ENCODE measurements around the gene MRPL36. TPM values are rescaled to one million over a fixed set of nuclear protein-coding genes. Genes with fewer than 3 reads are reported as not detected.

The MRPL36 gene
- total RNA-seq, 2 experiments from 2014 or later: 47.1 to 51.2 TPM

DNA sequence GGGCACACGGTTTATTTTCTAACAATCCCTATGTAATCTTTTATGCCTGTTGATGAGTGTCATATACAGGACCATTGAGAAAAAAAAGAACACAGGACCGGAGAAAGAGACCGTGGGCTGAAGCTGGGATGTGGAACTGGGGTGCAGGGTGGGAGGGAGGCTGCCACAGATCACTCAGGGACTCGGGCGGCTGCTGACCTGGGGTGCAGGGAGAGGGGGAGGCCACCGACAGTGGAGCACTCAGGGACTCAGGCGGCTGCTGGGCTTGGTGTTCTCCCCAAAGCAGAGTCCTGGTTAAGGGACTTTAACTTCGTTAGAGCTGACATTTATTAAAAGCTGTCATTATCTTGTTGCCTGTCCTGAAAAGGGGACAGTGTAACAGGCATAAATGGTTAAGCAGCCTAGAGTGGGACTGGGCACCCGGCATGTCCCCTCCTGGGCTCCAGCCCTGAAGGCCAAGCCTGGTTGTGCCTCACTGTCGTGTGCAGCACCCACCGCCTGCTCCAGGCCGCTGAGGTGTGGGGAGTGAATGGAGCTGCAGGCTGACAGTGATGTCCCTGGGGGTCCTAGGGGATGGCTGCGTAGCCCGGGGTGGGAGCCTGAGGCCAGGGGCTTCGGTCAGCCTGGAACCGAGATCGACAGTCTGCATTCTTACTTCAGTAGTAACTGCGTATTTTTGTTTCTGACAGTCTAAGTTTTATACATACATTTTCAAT is 15.6 kb upstream of the MRPL36 start:
- H3K4me1 Mint-ChIP-seq: peaks cover 2% of the 10 kb centered on the region
- no peak for ATAC-seq (ENCODE audit: low read depth)
- peaks cover 17% of the 10 kb centered on the region for H3K36me3 Mint-ChIP-seq
- no peaks in the 10 kb centered on the region for H3K9me3 Mint-ChIP-seq
- no peak for DNase-seq
- no peak overlapping the region for H3K4me3 Mint-ChIP-seq
- H3K27me3 Mint-ChIP-seq: no peaks in the 10 kb centered on the region
- POLR2A ChIA-PET: no interaction called here
- H3K27ac Mint-ChIP-seq: no peak overlapping the region

DNA sequence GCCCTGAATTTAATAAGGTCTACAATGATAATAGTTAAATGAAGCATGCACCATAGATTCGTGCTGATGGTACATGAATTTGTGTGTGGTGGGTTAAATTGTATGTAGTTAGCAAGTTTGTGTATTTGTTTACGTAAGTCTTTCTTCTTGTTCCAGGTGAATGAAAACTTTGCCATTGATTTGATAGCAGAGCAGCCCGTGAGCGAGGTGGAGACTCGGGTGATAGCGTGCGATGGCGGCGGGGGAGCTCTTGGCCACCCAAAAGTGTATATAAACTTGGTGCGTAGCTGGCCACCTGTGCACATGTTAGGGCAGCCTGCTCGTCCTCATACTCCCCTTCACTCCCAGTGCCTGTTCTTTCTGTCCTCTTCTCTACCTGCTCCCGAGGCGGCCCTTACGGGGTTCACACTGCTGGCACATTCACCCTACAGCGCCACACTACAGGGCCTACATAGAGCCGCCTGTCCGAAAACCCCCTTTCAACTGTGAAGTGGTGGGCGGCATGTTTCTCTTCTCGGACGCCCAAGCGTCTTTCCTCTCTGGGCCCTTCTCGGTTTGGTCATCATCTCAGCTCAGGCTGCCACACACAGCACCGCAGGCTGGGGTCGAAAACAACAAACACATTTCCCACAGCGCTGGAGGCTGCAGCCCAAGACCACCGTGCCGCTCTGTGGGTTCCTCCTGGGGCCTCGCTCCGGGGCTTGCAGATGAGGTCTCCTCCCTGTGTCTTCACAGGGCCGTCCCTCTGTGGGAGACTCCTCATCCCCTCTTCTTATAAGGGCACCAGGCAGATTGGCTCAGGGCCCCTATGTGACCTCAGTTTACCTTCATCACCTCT is 14.8 kb upstream of the MRPL36 start:
- H3K9me3 Mint-ChIP-seq: no peaks in the 10 kb centered on the region
- no peaks in the 10 kb centered on the region for H3K27me3 Mint-ChIP-seq
- peaks cover 2% of the 10 kb centered on the region for H3K4me1 Mint-ChIP-seq
- H3K36me3 Mint-ChIP-seq: peaks cover 17% of the 10 kb centered on the region
- no peak overlapping the region for H3K27ac Mint-ChIP-seq
- ATAC-seq (ENCODE audit: low read depth) (no peak), DNase-seq (no peak)
- no peak overlapping the region for H3K4me3 Mint-ChIP-seq
- POLR2A ChIA-PET: no interaction called here

- Mint-ChIP-seq H3K9me3 (no peaks in the 10 kb centered on the region), H3K4me3 (no peak overlapping the region), H3K27me3 (no peaks in the 10 kb centered on the region), H3K4me1 (peaks cover 9% of the 10 kb centered on the region), H3K36me3 (peaks cover 14% of the 10 kb centered on the region), H3K27ac (no peak overlapping the region)
- POLR2A ChIA-PET: no interaction called here
- ATAC-seq (ENCODE audit: low read depth): no peak
- DNase-seq: no peak
Observed at GRCh38 chr5:1810581-1811101, 11.0 kb upstream of the MRPL36 start.

- ATAC-seq (ENCODE audit: low read depth) (no peak), DNase-seq (no peak)
- H3K27me3 Mint-ChIP-seq: no peaks in the 10 kb centered on the region
- no peak overlapping the region for H3K27ac Mint-ChIP-seq
- peaks cover 9% of the 10 kb centered on the region for H3K4me1 Mint-ChIP-seq
- H3K4me3 Mint-ChIP-seq: no peak overlapping the region
- H3K9me3 Mint-ChIP-seq: no peaks in the 10 kb centered on the region
- H3K36me3 Mint-ChIP-seq: peaks cover 8% of the 10 kb centered on the region
- POLR2A ChIA-PET: no interaction called here
Observed at GRCh38 chr5:1809416-1810035, 9.9 kb upstream of the MRPL36 start.

DNA sequence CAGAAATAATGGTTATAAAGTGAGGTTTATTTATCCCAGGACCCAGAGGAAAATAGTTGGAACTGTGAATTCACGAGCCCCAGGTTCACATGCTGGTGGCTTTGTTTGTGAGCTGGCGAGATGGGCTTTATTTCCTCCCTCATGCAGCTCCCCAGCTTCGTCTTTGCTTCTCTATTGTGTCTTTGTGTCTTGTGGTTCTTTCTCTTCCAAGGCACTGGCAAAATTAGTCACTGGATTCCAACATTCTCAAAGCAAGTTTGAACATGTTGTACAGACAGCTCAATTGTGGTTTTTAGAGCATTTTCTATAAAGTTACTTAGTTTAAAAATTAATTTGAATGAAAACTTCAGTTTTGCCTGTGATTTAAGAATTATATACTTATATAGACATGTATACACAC is 8.8 kb upstream of the MRPL36 start:
- Mint-ChIP-seq H3K4me3 (no peak overlapping the region), H3K36me3 (peaks cover 15% of the 10 kb centered on the region), H3K27ac (no peak overlapping the region), H3K9me3 (no peaks in the 10 kb centered on the region), H3K4me1 (peaks cover 16% of the 10 kb centered on the region), H3K27me3 (no peaks in the 10 kb centered on the region)
- POLR2A ChIA-PET: no interaction called here
- DNase-seq (no peak), ATAC-seq (ENCODE audit: low read depth) (no peak)

DNA sequence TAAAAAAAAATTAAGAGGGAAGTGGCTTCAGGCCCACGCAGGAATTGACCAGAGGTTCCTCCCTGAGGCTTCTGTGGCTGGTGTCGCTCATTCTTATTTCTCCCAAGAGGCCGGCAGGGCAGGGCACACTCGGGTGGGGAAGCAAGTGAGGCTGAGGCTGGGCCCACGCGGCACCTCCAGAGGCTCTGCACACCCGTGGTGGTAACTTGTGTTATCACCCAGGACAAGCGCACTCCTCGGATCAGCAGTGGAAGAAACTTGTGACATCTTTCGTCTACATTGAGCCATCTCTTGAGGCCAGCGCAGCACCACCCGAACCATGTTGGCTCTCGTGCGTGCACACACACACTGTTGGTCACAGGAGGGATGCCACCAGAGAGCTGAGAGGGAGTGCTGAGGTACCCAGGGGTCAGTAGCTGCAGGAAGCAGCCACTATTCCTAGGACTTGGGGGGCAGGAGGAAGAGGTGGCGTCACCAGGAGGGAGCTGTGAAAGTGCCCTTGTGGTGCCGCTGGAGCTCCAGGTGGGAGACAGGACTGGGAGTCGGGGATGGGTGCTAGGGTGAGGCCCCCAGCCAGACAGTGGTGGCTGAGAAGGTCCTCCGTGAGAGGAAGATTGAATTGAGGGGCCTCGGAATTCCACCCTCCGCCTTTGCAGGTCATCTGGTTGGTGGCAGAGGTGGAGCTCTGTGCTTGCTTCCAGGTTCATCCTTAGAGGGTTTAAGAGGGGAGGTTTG is 8.0 kb upstream of the MRPL36 start:
- DNase-seq: no peak
- H3K27me3 Mint-ChIP-seq: no peaks in the 10 kb centered on the region
- ATAC-seq (ENCODE audit: low read depth): no peak
- peaks cover 24% of the 10 kb centered on the region for H3K4me1 Mint-ChIP-seq
- POLR2A ChIA-PET: no interaction called here
- H3K36me3 Mint-ChIP-seq: peaks cover 22% of the 10 kb centered on the region
- no peak overlapping the region for H3K27ac Mint-ChIP-seq
- H3K9me3 Mint-ChIP-seq: no peaks in the 10 kb centered on the region
- no peak overlapping the region for H3K4me3 Mint-ChIP-seq

GRCh38 chr5:1806974-1807373 is 7.3 kb upstream of the MRPL36 start:
- H3K27me3 Mint-ChIP-seq: no peaks in the 10 kb centered on the region
- no peak for ATAC-seq (ENCODE audit: low read depth)
- H3K36me3 Mint-ChIP-seq: peaks cover 23% of the 10 kb centered on the region
- no peak overlapping the region for H3K27ac Mint-ChIP-seq
- H3K4me1 Mint-ChIP-seq: peaks cover 28% of the 10 kb centered on the region
- POLR2A ChIA-PET: no interaction called here
- no peak for DNase-seq
- H3K4me3 Mint-ChIP-seq: no peak overlapping the region
- no peaks in the 10 kb centered on the region for H3K9me3 Mint-ChIP-seq

DNA sequence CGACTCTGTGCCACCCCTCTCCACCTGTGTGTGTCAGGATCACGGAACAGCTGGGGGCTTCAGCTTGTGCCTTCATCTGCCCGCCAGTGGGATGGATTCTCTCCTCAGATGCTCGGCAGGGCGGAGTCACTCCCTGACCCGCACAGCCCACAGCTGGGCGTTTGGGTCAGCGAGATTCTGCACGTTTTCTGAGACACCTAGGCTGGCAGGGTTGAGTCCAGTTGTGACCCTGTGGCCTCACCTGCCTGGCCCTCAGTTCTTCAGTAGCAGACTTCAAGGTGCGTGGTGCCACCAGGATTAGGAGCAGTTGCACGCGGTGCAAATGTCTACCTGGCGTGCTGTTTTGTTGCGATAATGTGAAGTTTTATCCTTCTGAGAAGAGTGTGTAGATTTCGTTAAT is 6.6 kb upstream of the MRPL36 start:
- Mint-ChIP-seq H3K36me3 (peaks cover 22% of the 10 kb centered on the region), H3K27me3 (no peaks in the 10 kb centered on the region), H3K27ac (no peak overlapping the region), H3K4me3 (no peak overlapping the region), H3K9me3 (no peaks in the 10 kb centered on the region), H3K4me1 (peaks cover 28% of the 10 kb centered on the region)
- ATAC-seq (ENCODE audit: low read depth) (no peak), DNase-seq (no peak)
- POLR2A ChIA-PET: no interaction called here

- no peak for ATAC-seq (ENCODE audit: low read depth)
- Mint-ChIP-seq H3K36me3 (peaks cover 22% of the 10 kb centered on the region), H3K27ac (no peak overlapping the region), H3K9me3 (no peaks in the 10 kb centered on the region), H3K4me1 (peaks cover 30% of the 10 kb centered on the region), H3K27me3 (no peaks in the 10 kb centered on the region), H3K4me3 (no peak overlapping the region)
- DNase-seq: no peak
- POLR2A ChIA-PET: no interaction called here
Observed at GRCh38 chr5:1805736-1806135, 6.1 kb upstream of the MRPL36 start.

- DNase-seq (no peak), ATAC-seq (ENCODE audit: low read depth) (no peak)
- Mint-ChIP-seq H3K9me3 (no peaks in the 10 kb centered on the region), H3K27ac (no peak overlapping the region), H3K27me3 (no peaks in the 10 kb centered on the region), H3K4me1 (peaks cover 34% of the 10 kb centered on the region), H3K36me3 (peaks cover 22% of the 10 kb centered on the region), H3K4me3 (no peak overlapping the region)
- POLR2A ChIA-PET: no interaction called here
Observed at GRCh38 chr5:1805326-1805725, 5.7 kb upstream of the MRPL36 start.

DNA sequence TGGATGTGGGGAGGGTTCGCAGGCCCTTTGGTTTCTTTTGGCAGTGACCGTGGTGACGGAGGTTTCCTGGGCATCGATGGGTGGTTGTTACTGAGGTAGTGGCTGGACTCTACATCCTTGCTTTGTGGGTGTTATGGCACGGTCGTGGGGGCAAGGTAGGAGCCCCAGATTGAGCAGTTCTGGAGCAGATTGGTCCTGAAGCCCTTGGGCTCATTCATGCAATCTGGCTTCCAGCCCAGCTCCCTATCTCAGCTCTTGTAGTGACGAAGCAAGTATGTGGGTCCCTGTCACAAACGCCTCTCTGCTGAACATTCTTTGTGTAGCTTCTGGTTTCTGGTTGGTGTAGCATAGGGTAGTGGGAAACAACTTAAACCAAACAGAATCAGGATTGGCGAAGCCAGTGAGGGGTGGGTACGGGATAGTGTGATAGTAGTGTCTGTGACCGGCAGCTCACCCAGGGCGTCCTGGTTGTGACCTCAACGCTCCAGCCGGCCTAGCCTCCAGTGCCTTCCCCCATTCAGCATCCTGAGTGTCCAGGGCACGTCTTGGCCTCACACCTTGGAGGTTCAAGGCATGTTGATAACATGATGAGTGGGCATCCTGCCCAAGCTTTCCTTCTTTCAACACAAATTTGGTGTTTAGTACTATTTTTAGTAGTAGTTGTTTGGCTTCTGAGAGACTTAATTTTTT is 4.5 kb upstream of the MRPL36 start:
- peaks cover 36% of the 10 kb centered on the region for H3K4me1 Mint-ChIP-seq
- POLR2A ChIA-PET: interaction anchor here (1.0 kb wide), 1 partner anchor 12 kb away, joined by 3 read pairs; no protein-coding TSS in a partner anchor
- no peak for ATAC-seq (ENCODE audit: low read depth)
- no peak overlapping the region for H3K27ac Mint-ChIP-seq
- H3K4me3 Mint-ChIP-seq: no peak overlapping the region
- no peak for DNase-seq
- peaks cover 21% of the 10 kb centered on the region for H3K36me3 Mint-ChIP-seq
- H3K9me3 Mint-ChIP-seq: no peaks in the 10 kb centered on the region
- H3K27me3 Mint-ChIP-seq: no peaks in the 10 kb centered on the region

DNA sequence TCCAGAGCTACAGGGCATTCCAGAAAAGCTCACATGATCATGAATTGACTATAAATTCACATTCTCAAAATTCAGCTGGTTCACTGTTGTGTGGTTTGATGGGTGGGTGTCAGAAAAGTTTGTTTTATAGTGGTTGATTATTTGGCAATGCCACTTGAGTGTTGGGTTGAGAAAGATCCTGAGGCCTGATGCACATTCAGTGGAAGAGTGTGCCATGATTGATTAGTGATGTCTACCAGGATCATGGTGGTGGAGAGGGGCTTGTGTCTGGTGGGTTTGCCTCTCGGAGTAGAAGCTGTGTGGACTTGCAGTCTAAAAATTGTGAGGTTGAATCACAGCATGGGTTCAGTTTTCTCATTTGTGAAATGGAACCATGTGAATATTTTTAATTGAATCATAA is 3.6 kb upstream of the MRPL36 start:
- Mint-ChIP-seq H3K27ac (no peak overlapping the region), H3K27me3 (no peaks in the 10 kb centered on the region), H3K9me3 (no peaks in the 10 kb centered on the region), H3K36me3 (peaks cover 23% of the 10 kb centered on the region), H3K4me1 (peaks cover 40% of the 10 kb centered on the region), H3K4me3 (peak overlapping the region; percentile 34)
- ATAC-seq (ENCODE audit: low read depth): no peak
- POLR2A ChIA-PET: no interaction called here
- DNase-seq: no peak

DNA sequence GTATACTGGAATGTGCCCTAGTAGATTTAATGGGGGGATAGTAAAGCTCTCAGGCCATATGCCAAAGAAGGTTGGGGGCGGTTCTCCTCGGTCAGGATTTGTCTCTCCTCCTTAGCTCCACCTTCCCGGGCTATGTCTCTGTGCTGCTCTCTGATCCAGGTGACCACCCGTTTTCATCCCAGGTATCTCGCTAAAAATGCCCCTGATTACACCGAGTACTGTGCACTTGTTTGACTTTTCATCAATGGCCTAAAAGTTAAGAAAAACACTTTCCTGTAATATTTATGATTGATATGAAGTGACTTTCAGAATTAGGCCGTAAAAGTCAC is 2.3 kb upstream of the MRPL36 start:
- Mint-ChIP-seq H3K27ac (peak overlapping the region; percentile 98), H3K4me3 (peak overlapping the region; percentile 89), H3K4me1 (peaks cover 41% of the 10 kb centered on the region), H3K27me3 (no peaks in the 10 kb centered on the region), H3K36me3 (peaks cover 22% of the 10 kb centered on the region), H3K9me3 (no peaks in the 10 kb centered on the region)
- ATAC-seq (ENCODE audit: low read depth) (no peak), DNase-seq (no peak)
- POLR2A ChIA-PET: interaction anchor here (0.9 to 1.1 kb wide), 2 partner anchors 9 to 25 kb away, joined by 3 to 5 read pairs; no protein-coding TSS in a partner anchor
